ENCODE results near the gene OR6J1.

The OR6J1 gene

DNA sequence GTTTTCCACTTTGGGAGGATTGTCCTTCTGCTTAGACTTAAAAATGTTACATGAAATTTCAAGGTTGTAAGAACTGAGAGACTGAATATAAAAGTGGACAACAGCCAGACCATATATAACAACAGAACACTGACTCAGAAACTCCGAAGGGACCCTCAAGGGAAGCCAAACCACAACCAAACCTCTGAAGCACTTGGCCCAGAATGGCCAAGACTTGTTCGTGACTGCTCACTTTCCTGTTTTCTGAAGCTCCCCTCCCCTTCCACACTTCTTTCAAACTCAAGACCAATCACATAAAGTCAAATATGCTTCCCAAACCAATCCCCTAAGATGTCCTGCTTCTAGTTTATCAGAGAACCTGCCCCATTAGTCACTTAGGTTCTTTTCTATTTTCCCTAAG is 13.7 kb downstream of the OR6J1 start:
- H3K4me3 ChIP-seq (replicated peaks; ENCODE audit: insufficient read depth, low read length): no peak overlapping the region
- DNase-seq (ENCODE audit: low read depth in 1 of 2, low spot score in 1 of 2): no peak
- no peaks in the 10 kb centered on the region for H3K27me3 ChIP-seq (ENCODE audit: insufficient read depth, poor library complexity, severe bottlenecking)
- TF ChIP-seq GABPA (IDR thresholded peaks at IDR 0.05; ENCODE audit: low read depth): no peak
- TF ChIP-seq, protein P1, sequence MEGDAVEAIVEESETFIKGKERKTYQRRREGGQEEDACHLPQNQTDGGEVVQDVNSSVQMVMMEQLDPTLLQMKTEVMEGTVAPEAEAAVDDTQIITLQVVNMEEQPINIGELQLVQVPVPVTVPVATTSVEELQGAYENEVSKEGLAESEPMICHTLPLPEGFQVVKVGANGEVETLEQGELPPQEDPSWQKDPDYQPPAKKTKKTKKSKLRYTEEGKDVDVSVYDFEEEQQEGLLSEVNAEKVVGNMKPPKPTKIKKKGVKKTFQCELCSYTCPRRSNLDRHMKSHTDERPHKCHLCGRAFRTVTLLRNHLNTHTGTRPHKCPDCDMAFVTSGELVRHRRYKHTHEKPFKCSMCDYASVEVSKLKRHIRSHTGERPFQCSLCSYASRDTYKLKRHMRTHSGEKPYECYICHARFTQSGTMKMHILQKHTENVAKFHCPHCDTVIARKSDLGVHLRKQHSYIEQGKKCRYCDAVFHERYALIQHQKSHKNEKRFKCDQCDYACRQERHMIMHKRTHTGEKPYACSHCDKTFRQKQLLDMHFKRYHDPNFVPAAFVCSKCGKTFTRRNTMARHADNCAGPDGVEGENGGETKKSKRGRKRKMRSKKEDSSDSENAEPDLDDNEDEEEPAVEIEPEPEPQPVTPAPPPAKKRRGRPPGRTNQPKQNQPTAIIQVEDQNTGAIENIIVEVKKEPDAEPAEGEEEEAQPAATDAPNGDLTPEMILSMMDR (IDR thresholded peaks at IDR 0.05; ENCODE audit: insufficient read depth, low read length): no peak
- H3K27ac ChIP-seq (replicated peaks): no peak overlapping the region

DNA sequence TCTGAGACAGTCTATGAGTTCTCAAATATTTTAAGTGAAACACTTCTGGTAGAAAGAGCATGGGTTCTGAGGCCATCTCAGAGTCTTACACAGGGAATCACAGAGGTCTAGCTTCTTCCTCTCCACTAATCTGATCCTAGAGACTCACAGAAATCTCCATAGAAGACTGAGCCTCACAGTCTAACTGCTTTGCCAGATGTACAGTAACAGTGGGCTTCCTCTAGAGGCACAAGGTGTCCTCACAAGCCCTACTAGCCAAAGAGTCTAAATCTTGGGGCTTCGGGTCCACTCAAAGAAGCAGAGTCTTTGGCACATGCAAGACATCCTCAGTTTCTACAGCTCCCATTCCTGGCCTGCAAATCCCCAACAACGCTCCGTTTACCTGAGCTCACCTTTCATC is 14.1 kb downstream of the OR6J1 start:
- no peaks in the 10 kb centered on the region for H3K27me3 ChIP-seq (ENCODE audit: insufficient read depth, poor library complexity, severe bottlenecking)
- DNase-seq (ENCODE audit: low read depth in 1 of 2, low spot score in 1 of 2): no peak
- TF ChIP-seq, protein P1 (IDR thresholded peaks at IDR 0.05; ENCODE audit: insufficient read depth, low read length): no peak
- TF ChIP-seq SPI1 (IDR thresholded peaks at IDR 0.05; ENCODE audit: borderline replicate concordance, low read depth) (no peak), POLR2AphosphoS5 (IDR thresholded peaks at IDR 0.05; ENCODE audit: low read depth) (no peak), GABPA (IDR thresholded peaks at IDR 0.05; ENCODE audit: low read depth) (no peak)
- TF ChIP-seq, protein P2, sequence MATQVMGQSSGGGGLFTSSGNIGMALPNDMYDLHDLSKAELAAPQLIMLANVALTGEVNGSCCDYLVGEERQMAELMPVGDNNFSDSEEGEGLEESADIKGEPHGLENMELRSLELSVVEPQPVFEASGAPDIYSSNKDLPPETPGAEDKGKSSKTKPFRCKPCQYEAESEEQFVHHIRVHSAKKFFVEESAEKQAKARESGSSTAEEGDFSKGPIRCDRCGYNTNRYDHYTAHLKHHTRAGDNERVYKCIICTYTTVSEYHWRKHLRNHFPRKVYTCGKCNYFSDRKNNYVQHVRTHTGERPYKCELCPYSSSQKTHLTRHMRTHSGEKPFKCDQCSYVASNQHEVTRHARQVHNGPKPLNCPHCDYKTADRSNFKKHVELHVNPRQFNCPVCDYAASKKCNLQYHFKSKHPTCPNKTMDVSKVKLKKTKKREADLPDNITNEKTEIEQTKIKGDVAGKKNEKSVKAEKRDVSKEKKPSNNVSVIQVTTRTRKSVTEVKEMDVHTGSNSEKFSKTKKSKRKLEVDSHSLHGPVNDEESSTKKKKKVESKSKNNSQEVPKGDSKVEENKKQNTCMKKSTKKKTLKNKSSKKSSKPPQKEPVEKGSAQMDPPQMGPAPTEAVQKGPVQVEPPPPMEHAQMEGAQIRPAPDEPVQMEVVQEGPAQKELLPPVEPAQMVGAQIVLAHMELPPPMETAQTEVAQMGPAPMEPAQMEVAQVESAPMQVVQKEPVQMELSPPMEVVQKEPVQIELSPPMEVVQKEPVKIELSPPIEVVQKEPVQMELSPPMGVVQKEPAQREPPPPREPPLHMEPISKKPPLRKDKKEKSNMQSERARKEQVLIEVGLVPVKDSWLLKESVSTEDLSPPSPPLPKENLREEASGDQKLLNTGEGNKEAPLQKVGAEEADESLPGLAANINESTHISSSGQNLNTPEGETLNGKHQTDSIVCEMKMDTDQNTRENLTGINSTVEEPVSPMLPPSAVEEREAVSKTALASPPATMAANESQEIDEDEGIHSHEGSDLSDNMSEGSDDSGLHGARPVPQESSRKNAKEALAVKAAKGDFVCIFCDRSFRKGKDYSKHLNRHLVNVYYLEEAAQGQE (IDR thresholded peaks at IDR 0.05; ENCODE audit: insufficient replicate concordance, low read depth): no peak
- no peak overlapping the region for H3K27ac ChIP-seq (replicated peaks)
- H3K4me3 ChIP-seq (replicated peaks; ENCODE audit: insufficient read depth, low read length): no peak overlapping the region

DNA sequence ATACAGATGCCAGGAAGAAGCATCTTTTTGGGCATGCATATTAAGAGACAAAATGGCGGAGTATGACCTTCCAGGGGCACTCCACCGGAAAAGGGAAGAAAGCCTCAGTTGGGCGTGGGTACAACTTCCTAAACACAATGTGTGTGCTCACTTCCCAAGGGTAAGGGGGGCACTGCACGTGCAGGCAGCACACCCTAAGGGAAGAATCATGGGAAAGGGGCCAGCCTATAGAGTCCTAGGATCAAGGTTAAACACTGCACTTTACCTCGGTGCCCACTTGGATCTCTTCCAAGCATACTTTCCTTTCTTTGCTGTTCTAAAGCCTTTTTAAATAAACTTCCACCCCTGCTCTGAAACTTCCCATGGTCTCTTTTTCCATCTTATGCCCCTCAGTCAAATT is 14.8 kb downstream of the OR6J1 start:
- no peak for DNase-seq (ENCODE audit: low read depth in 1 of 2, low spot score in 1 of 2)
- Histone ChIP-seq H3K27me3 (ENCODE audit: insufficient read depth, poor library complexity, severe bottlenecking) (no peaks in the 10 kb centered on the region), H3K27ac (replicated peaks) (no peak overlapping the region), H3K4me3 (replicated peaks; ENCODE audit: insufficient read depth, low read length) (no peak overlapping the region)
- TF ChIP-seq, protein P1 (IDR thresholded peaks at IDR 0.05; ENCODE audit: insufficient read depth, low read length): no peak
- TF ChIP-seq POLR2AphosphoS5 (IDR thresholded peaks at IDR 0.05; ENCODE audit: low read depth) (no peak), GABPA (IDR thresholded peaks at IDR 0.05; ENCODE audit: low read depth) (no peak), SPI1 (IDR thresholded peaks at IDR 0.05; ENCODE audit: borderline replicate concordance, low read depth) (no peak)
- TF ChIP-seq, protein P2 (IDR thresholded peaks at IDR 0.05; ENCODE audit: insufficient replicate concordance, low read depth): no peak

DNA sequence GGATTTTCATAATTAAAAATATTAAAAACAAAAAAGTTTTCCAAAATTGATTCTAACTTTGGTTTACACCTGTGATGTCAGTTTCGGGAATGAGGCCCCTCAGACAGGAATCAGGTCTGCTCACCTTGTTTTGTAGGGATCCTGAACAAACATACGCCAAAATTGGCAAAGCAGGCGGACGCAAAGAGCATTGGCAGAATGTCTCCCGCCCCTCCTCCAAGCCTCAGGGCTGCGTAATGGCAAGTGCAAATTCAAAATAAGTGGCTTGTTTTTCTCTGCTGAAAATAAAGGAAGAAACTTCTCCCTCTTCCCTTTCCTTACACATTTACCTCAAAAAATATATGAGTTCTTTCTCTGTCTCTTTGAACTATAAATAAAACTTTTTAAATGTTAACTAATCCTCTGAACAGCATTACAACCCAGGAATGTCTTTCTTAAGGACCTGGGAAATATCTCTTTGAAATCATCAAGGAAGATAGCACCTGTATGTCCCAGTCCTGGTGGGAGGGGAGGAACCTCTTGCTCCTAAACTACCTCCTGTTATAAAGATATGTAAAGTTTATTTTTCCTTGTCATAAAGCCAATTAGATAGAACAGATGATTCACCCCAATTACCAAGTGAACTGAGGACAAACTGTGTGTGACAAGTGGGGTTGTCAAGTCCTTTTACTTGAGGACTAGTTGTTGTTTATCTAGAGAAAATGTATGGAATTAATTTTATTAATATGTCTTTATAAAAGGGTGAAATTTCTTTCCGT is 16.5 kb downstream of the OR6J1 start:
- Histone ChIP-seq H3K4me3 (replicated peaks; ENCODE audit: insufficient read depth, low read length) (no peak overlapping the region), H3K27me3 (ENCODE audit: insufficient read depth, poor library complexity, severe bottlenecking) (no peaks in the 10 kb centered on the region), H3K27ac (replicated peaks) (no peak overlapping the region)
- no peak for DNase-seq (ENCODE audit: low read depth in 1 of 2, low spot score in 1 of 2)
- TF ChIP-seq POLR2AphosphoS5 (IDR thresholded peaks at IDR 0.05; ENCODE audit: low read depth): no peak
- TF ChIP-seq, protein P2 (IDR thresholded peaks at IDR 0.05; ENCODE audit: insufficient replicate concordance, low read depth): no peak
- no peak for TF ChIP-seq GABPA (IDR thresholded peaks at IDR 0.05; ENCODE audit: low read depth)
- TF ChIP-seq, protein P1 (IDR thresholded peaks at IDR 0.05; ENCODE audit: insufficient read depth, low read length): no peak
- no peak for TF ChIP-seq SPI1 (IDR thresholded peaks at IDR 0.05; ENCODE audit: borderline replicate concordance, low read depth)

Measured in HL-60 (cell line).